H1 (cell line): ENCODE data around the gene CHD2. TPM values are rescaled to one million over a fixed set of nuclear protein-coding genes. Genes with fewer than 3 reads are reported as not detected.
A peak's percentile ranks its signal among the peaks of the same experiment; 100 is the strongest.
"Not testable (repeated sequence)": the region's sequence is repeated elsewhere in the genome, so short reads cannot be mapped to it uniquely, and the experiment has no call there.

Source experiments
- CTCF ChIA-PET: fragments of 300-600 bp; sonication (Branson Sonifier 250); formaldehyde crosslinking; loops from one replicate; lab custom pipeline; 2021; ENCODE audit not compliant: partially characterized antibody; lab: Charles Lee
- POLR2A ChIA-PET: fragments of 300-600 bp; sonication (Branson Sonifier 250); formaldehyde crosslinking; loops from one replicate; lab custom pipeline; 2021; ENCODE audit warnings: inconsistent platforms; ENCODE audit not compliant: partially characterized antibody; lab: Charles Lee
- DNase-seq, 2 experiments: peaks; one replicate each; pipeline versions ENCODE4 v3.0.0 to v3.0.0-alpha.2; 2010 to 2022; ENCODE audit warnings: low spot score in 2 of 2, low read depth in 1 of 2, mixed read lengths in 1 of 2
- FAIRE-seq: peaks from 2 replicates; lab custom pipeline; 2011; peaks lifted over from hg19 to GRCh38; lab: Jason Lieb, UNC
- H2AFZ ChIP-seq: 2 replicates; pipeline ENCODE4 v1.8.1; 2012; ENCODE audit warnings: low read length, inconsistent platforms
- H2AK5ac ChIP-seq: 2 replicates; pipeline ENCODE4 v1.6.1; 2013; ENCODE audit warnings: low read depth, low read length
- H2BK120ac ChIP-seq: replicated peaks from 2 replicates; pipeline ENCODE3; 2013; ENCODE audit warnings: low read depth, low read length, inconsistent platforms
- H2BK12ac ChIP-seq: 2 replicates; pipeline ENCODE4 v1.6.1; 2013; ENCODE audit warnings: low read depth, low read length
- H2BK15ac ChIP-seq: 2 replicates; pipeline ENCODE4 v1.6.1; 2013; ENCODE audit warnings: low read length
- H2BK20ac ChIP-seq: 2 replicates; pipeline ENCODE4 v1.6.1; 2013; ENCODE audit warnings: low read length
- H2BK5ac ChIP-seq: 2 replicates; pipeline ENCODE4 v1.6.1; 2013; ENCODE audit warnings: low read depth, low read length
- H3K14ac ChIP-seq: 2 replicates; pipeline ENCODE4 v1.6.1; 2013; ENCODE audit warnings: inconsistent platforms; ENCODE audit not compliant: insufficient read length
- H3K18ac ChIP-seq: 2 replicates; pipeline ENCODE4 v1.6.1; 2013; ENCODE audit warnings: low read length; ENCODE audit errors: extremely low read depth
- H3K23ac ChIP-seq: 2 replicates; pipeline ENCODE4 v1.6.1; 2013; ENCODE audit warnings: inconsistent platforms; ENCODE audit not compliant: insufficient read length
- H3K23me2 ChIP-seq: 2 replicates; pipeline ENCODE4 v1.6.1; 2013; ENCODE audit warnings: low read depth, low read length
- H3K27ac ChIP-seq: 2 replicates; pipeline ENCODE4 v1.6.1; 2011; ENCODE audit warnings: low read depth, low read length, inconsistent platforms
- H3K27me3 ChIP-seq, 4 experiments: replicated peaks in 1 of 4; 1 replicate in 1 of 4; 2 replicates in 3 of 4; pipeline versions ENCODE4 v1.6.1 to v1.8.1; 2011 to 2013; ENCODE audit warnings: low read length in 3 of 4, mild to moderate bottlenecking in 3 of 4, inconsistent platforms in 2 of 4, mixed read lengths in 2 of 4, moderate library complexity in 1 of 4; ENCODE audit not compliant: control insufficient read depth in 3 of 4, insufficient read depth in 3 of 4; ENCODE audit errors: extremely low read depth in 1 of 4
- H3K36me3 ChIP-seq, 4 experiments: 2 replicates each; pipeline versions ENCODE4 v1.6.1 to v1.8.1; 2011 to 2013; ENCODE audit warnings: mild to moderate bottlenecking in 4 of 4, low read length in 3 of 4, moderate library complexity in 2 of 4, control low read depth in 1 of 4, inconsistent platforms in 1 of 4; ENCODE audit not compliant: insufficient read depth in 4 of 4, control insufficient read depth in 2 of 4
- H3K4ac ChIP-seq: replicated peaks from 2 replicates; pipeline ENCODE3; 2013; ENCODE audit warnings: low read length, low read depth, mixed read lengths, inconsistent platforms; ENCODE audit not compliant: insufficient read length
- H3K4me1 ChIP-seq, 4 experiments: replicated peaks in 1 of 4; 1 replicate in 1 of 4; 2 replicates in 3 of 4; pipeline versions ENCODE4 v1.6.1 to v1.8.1; 2011 to 2013; ENCODE audit warnings: low read length in 3 of 4, inconsistent platforms in 2 of 4, mixed read lengths in 1 of 4; ENCODE audit not compliant: insufficient read depth in 4 of 4, control insufficient read depth in 3 of 4
- H3K4me2 ChIP-seq, 2 experiments: 2 replicates each; pipeline versions ENCODE4 v1.6.1 to v1.8.1; 2011 to 2013; ENCODE audit warnings: low read depth in 2 of 2, low read length in 2 of 2, control low read depth in 1 of 2, inconsistent platforms in 1 of 2, mild to moderate bottlenecking in 1 of 2; ENCODE audit not compliant: insufficient read depth in 1 of 2
- H3K4me3 ChIP-seq, 4 experiments: fragments of 200-600, 300-600 bp in 1 of 4; sonication (generic), shearing (Covaris generic), sonication (Bioruptor Twin) in 1 of 4; 2 replicates each; pipeline versions ENCODE4 v1.5.1 to v1.8.1; 2011 to 2016; ENCODE audit warnings: low read length in 4 of 4, low read depth in 3 of 4, control low read depth in 2 of 4, inconsistent platforms in 2 of 4, mild to moderate bottlenecking in 2 of 4, mixed read lengths in 1 of 4, moderate library complexity in 1 of 4; ENCODE audit not compliant: insufficient read depth in 2 of 4; ENCODE audit errors: extremely low read depth in 1 of 4
- H3K56ac ChIP-seq: replicated peaks from 2 replicates; pipeline ENCODE3; 2013; ENCODE audit warnings: low read depth, mild to moderate bottlenecking, mixed read lengths, low read length, inconsistent platforms; ENCODE audit not compliant: insufficient read length
- H3K79me1 ChIP-seq: 2 replicates; pipeline ENCODE4 v1.6.1; 2013; ENCODE audit warnings: low read depth, low read length, control low read depth
- H3K79me2 ChIP-seq, 2 experiments: 2 replicates each; pipeline versions ENCODE4 v1.6.1 to v1.8.1; 2012 to 2013; ENCODE audit warnings: low read length in 2 of 2, mild to moderate bottlenecking in 2 of 2, inconsistent platforms in 1 of 2; ENCODE audit not compliant: insufficient read depth in 2 of 2, control insufficient read depth in 1 of 2
- H3K9ac ChIP-seq, 4 experiments: replicated peaks in 1 of 4; 1 replicate in 1 of 4; 2 replicates in 3 of 4; pipeline versions ENCODE4 v1.6.1 to v1.8.1; 2011 to 2013; ENCODE audit warnings: low read depth in 3 of 4, low read length in 3 of 4, control low read depth in 2 of 4, mild to moderate bottlenecking in 2 of 4, moderate library complexity in 2 of 4, inconsistent platforms in 1 of 4; ENCODE audit errors: extremely low read depth in 1 of 4
- H3K9me3 ChIP-seq, 2 experiments: 2 replicates each; pipeline versions ENCODE4 v1.6.1 to v1.8.1; 2012 to 2013; ENCODE audit warnings: mild to moderate bottlenecking in 2 of 2, moderate library complexity in 2 of 2, control low read depth in 1 of 2, inconsistent platforms in 1 of 2, low read depth in 1 of 2, low read length in 1 of 2, mixed read lengths in 1 of 2; ENCODE audit not compliant: insufficient read depth in 2 of 2
- H4K20me1 ChIP-seq, 2 experiments: replicated peaks in 1 of 2; 2 replicates each; pipeline versions ENCODE3 to v1.8.1; 2011 to 2013; ENCODE audit warnings: inconsistent platforms in 2 of 2, low read length in 2 of 2, mild to moderate bottlenecking in 1 of 2; ENCODE audit not compliant: insufficient read depth in 2 of 2, control insufficient read depth in 1 of 2
- H4K5ac ChIP-seq: 2 replicates; pipeline ENCODE4 v1.6.1; 2013; ENCODE audit warnings: low read length, low read depth, mixed read lengths, inconsistent platforms; ENCODE audit not compliant: insufficient read length
- H4K8ac ChIP-seq: 2 replicates; pipeline ENCODE4 v1.8.0; 2013; ENCODE audit warnings: mild to moderate bottlenecking, moderate library complexity, low read length, inconsistent platforms; ENCODE audit not compliant: insufficient read depth; ENCODE audit errors: extremely low read depth
- H4K91ac ChIP-seq: replicated peaks from 2 replicates; pipeline ENCODE3; 2013; ENCODE audit warnings: low read length, mixed read lengths, inconsistent platforms; ENCODE audit not compliant: insufficient read length
- WGBS, 2 experiments: shearing (Covaris generic) in 1 of 2; methylation state at CpG; one replicate each; pipeline versions ENCODE4 v1.1.6 to v1.1.7; 2013 to 2015; ENCODE audit warnings: low lambda C conversion rate in 2 of 2, mixed read lengths in 2 of 2, inconsistent platforms in 1 of 2, low coverage in 1 of 2, missing lambda C conversion rate in 1 of 2; ENCODE audit not compliant: insufficient replicate concordance in 2 of 2, insufficient coverage in 1 of 2, insufficient read length in 1 of 2; ENCODE audit errors: extremely low coverage in 1 of 2, missing lambda C conversion rate in 1 of 2; 5-methylcytosine and 5-hydroxymethylcytosine counted together
- polyA plus RNA-seq, 7 experiments: library from polyadenylated mRNA; depleted of rRNA in 3 of 7; stranded (reverse) in 5 of 7; unstranded in 2 of 7; fragments of >200 nt in 5 of 7; fragments of 200-250 nt in 2 of 7; gene quantifications; 1 replicate in 5 of 7; 2 replicates in 1 of 7; 4 replicates in 1 of 7; pipeline versions ENCODE4 v1.2.1 to v1.2.3, GENCODE V29; 2011 to 2013; ENCODE audit warnings: missing spikeins in 2 of 7, mixed read lengths in 2 of 7
- total RNA-seq: library from RNA; stranded (reverse); fragmentation: NEBNext Ultra II Directional; extraction: Animal tissue kit (Norgen Biotek cat#: 25700); gene quantifications from 2 replicates; pipeline ENCODE4 v1.2.1, GENCODE V29; 2021

CHD2 gene
- total and polyA plus RNA-seq, 2 of the 8 experiments (the other 6 are each of a cell fraction or from before 2014, with no cell fraction given) = 28.8 to 70.0 TPM

GRCh38 chr15:93062628-93063261 lies 162.6 kb downstream of the CHD2 start:
- H4K91ac ChIP-seq, H3K56ac ChIP-seq, H2BK120ac ChIP-seq, H2BK15ac ChIP-seq, DNase-seq, H3K27me3 ChIP-seq, H4K8ac ChIP-seq, H3K23ac ChIP-seq, H2AFZ ChIP-seq, H3K9me3 ChIP-seq, CTCF ChIA-PET, H3K14ac ChIP-seq, H3K23me2 ChIP-seq, H3K4ac ChIP-seq: not testable (repeated sequence)
- Histone ChIP-seq H3K4me3 (peak overlapping the region in 2 of 4 experiments; percentile 5 to 10; a peak in 1 of 8 replicates), H3K4me2 (peak overlapping the region; percentile 45 to 79), H3K27ac (peak overlapping the region; percentile 69), H3K36me3 (peaks cover 5 to 61% (median 13%) of the 10 kb centered on the region in 4 experiments), H2AK5ac (peak overlapping the region; percentile 59; the same call in 1 of the 2 replicates), H2BK5ac (peak overlapping the region; percentile 78; the same call in 1 of the 2 replicates), H4K20me1 (peaks cover 17 to 20% of the 10 kb centered on the region in 2 experiments), H2BK20ac (peak overlapping the region; percentile 72; the same call in 1 of the 2 replicates), H3K79me2 (peaks cover 14 to 82% of the 10 kb centered on the region in 2 experiments), H3K9ac (0 out of 7 replicates have a peak overlapping the region, but pooled peaks of 1 of the 4 experiments have one; percentile 16), H3K79me1 (peaks cover 35% of the 10 kb centered on the region), H2BK12ac (peak overlapping the region; percentile 94), H4K5ac (peak overlapping the region; percentile 39), H3K18ac (peak overlapping the region; percentile 87; the same call in 1 of the 2 replicates), H3K4me1 (peaks cover 23 to 60% (median 46%) of the 10 kb centered on the region in 4 experiments)
- WGBS, 2 experiments = 49% methylated on average over 10 of the region's 13 CpGs; no CpG with 5 or more reads in 1 of the 2 experiments
- POLR2A ChIA-PET = interaction anchor here (1.1 to 6.3 kb wide), 2 partner anchors 8 to 28 kb away, joined by 5 to 62 read pairs; no protein-coding TSS in a partner anchor
- peak; percentile 57 for FAIRE-seq
